Heart right ventricle (tissue), 16 donors: ENCODE results near the gene TCF4. TPM values are rescaled to one million over a fixed set of nuclear protein-coding genes. Genes with fewer than 3 reads are reported as not detected.

ENCODE experiments used
- ATAC-seq, 8 donors: fragments of 200-7000 bp; cut with Tn5 transposase; one replicate each; pipeline ENCODE4 v1.9.1; 2020; ENCODE audit warnings: mild to moderate bottlenecking in 8 of 8, moderate library complexity in 8 of 8, moderate number of reproducible peaks in 1 of 8
- DNase-seq, 2 donors: peaks; one replicate each; pipeline ENCODE4 v3.0.0-alpha.2; 2020
- H3K27ac ChIP-seq, 10 donors: fragments of 200-600 bp; sonication (generic) in 2 of 10; one replicate each; pipeline versions ENCODE4 v1.5.0 to v1.8.0; 2020 to 2022; ENCODE audit warnings: mild to moderate bottlenecking in 3 of 10
- H3K27me3 ChIP-seq, 7 donors: fragments of 200-600 bp; one replicate each; pipeline ENCODE4 v1.8.0; 2021 to 2022; ENCODE audit warnings: mild to moderate bottlenecking in 2 of 7
- H3K36me3 ChIP-seq, 9 donors: fragments of 200-600 bp; sonication (generic) in 1 of 9; one replicate each; pipeline versions ENCODE4 v1.5.0 to v1.8.0; 2020 to 2022; ENCODE audit warnings: mild to moderate bottlenecking in 2 of 9
- H3K4me1 ChIP-seq, 9 donors: fragments of 200-600 bp; sonication (generic) in 1 of 9; one replicate each; pipeline versions ENCODE4 v1.5.0 to v1.8.0; 2020 to 2022; ENCODE audit warnings: mild to moderate bottlenecking in 4 of 9
- H3K4me3 ChIP-seq, 10 donors: fragments of 200-600 bp; sonication (generic) in 2 of 10; one replicate each; pipeline versions ENCODE4 v1.5.0 to v1.8.0; 2020 to 2022; ENCODE audit warnings: mild to moderate bottlenecking in 7 of 10, moderate library complexity in 2 of 10
- H3K9me3 ChIP-seq, 11 donors: fragments of 200-600 bp in 10 of 11; sonication (generic) in 2 of 11; one replicate each; pipeline versions ENCODE4 v1.5.0 to v1.8.0; 2013 to 2022; ENCODE audit warnings: mild to moderate bottlenecking in 2 of 11, control low read depth in 1 of 11, moderate library complexity in 1 of 11
- CTCF ChIP-seq, 9 donors: fragments of 200-600 bp; sonication (generic) in 2 of 9; IDR thresholded peaks; one replicate each; pipeline versions ENCODE4 v1.5.0 to v1.8.0; 2021 to 2022; ENCODE audit warnings: antibody characterized with exemption in 9 of 9, mild to moderate bottlenecking in 5 of 9, moderate library complexity in 1 of 9
- WGBS, 2 donors: extraction: QIAGEN DNeasy Blood & Tissue Kit; methylation state at CpG; one replicate each; pipeline ENCODE4 v1.1.7; 2013; ENCODE audit warnings: inconsistent platforms in 1 of 2; 5-methylcytosine and 5-hydroxymethylcytosine counted together
- intact Hi-C, 10 donors: fragments of 100-400 bp; cut with DNase I; formaldehyde crosslinking; loops; one replicate each; pipeline versions ENCODE4 v1.11.1 to v1.14.2; 2022
- polyA plus RNA-seq, 2 donors: library from polyadenylated mRNA; stranded (reverse); fragments of 200-250 nt; gene quantifications; one replicate each; pipeline ENCODE4 v1.2.3, GENCODE V29; 2013
- total RNA-seq, 10 donors: library from RNA; stranded (reverse); fragmentation: NEBNext Ultra II Directional in 3 of 10; extraction: Animal tissue kit (Norgen Biotek cat#: 25700) in 3 of 10; gene quantifications; one replicate each; pipeline versions ENCODE4 v1.2.1 to v1.2.4, GENCODE V29; 2021 to 2023
- donor health status: Arrhythmogenic right ventricular cardiomyopathy.
- donor health status: ischemic (EF 13 %, LVEDD 7.1; RV severe dilation, severe dysfunction).
- donor health status: healthy with polysubstance abuse.
- donor health status: DM: no; HTN: yes; CAD: no.
- donor health status: DM: no; HTN: no; CAD: no.
- donor health status: ischemic (EF 25% LVEDD 6.9; RV normal size, moderate dysfunction).
- donor health status: ischemic (EF 25% LVEDD 5.7; RV mildly dilated, moderate dysfunction).
- donor health status: healthy.
- donor health status: DM: yes; HTN: yes; CAD: no.
- donor health status: Ischemic cardiomyopathy.
- donor health status: ischemic (EF 35%, LVEDD 5.7; RV mildly dilated, moderate dysfunction).
- donor health status: nonischemic (EF 11% LVEDD 7.7; RV severe dilation, severe dysfunction).
- donor health status: DM: yes; HTN: yes; CAD: no.
- donor health status: PGD.
- donor health status: ischemic (EF 29% LVEDD 5.4; RV normal size, mild dysfunction).
- donor health status: nonischemic (EF 23%, LVEDD 6.1; RV moderate dilation, normal function).

TCF4 gene
- total and polyA plus RNA-seq, 12 donors = 12.6 to 90.1 (median 65.5) TPM

- intact Hi-C loops = loop anchor here in 9 of 10 donors (1.0 to 10.0 kb wide), 19 partner anchors 71 to 991 kb away; no protein-coding TSS in a partner anchor
- Histone ChIP-seq H3K36me3 (peaks cover 0 to 21% (median 0%) of the 10 kb centered on the region in 9 donors), H3K27ac (peak overlapping the region; percentile 7 to 95 (median 87)), H3K4me3 (peak overlapping the region in 9 of 10 donors; percentile 49 to 78 (median 74)), H3K27me3 (no peaks in the 10 kb centered on the region), H3K4me1 (peaks cover 0 to 58% (median 42%) of the 10 kb centered on the region in 9 donors), H3K9me3 (no peaks in the 10 kb centered on the region)
- DNase-seq (peak in 1 of 2 donors; percentile 18), ATAC-seq (no peak)
- WGBS, 2 donors = 18 to 30% methylated on average over 11 of the region's 11 CpGs
- no peak for TF ChIP-seq CTCF (IDR thresholded peaks at IDR 0.05)
Observed at GRCh38 chr18:55585920-55586561, 2.0 kb downstream of the TCF4 start.

- intact Hi-C loops = loop anchor here in 9 of 10 donors (5.0 to 10.0 kb wide), 18 partner anchors 70 to 992 kb away; no protein-coding TSS in a partner anchor
- ATAC-seq = no peak
- Histone ChIP-seq H3K4me3 (peak overlapping the region in 9 of 10 donors; percentile 49 to 78 (median 74)), H3K27me3 (no peaks in the 10 kb centered on the region), H3K36me3 (peaks cover 0 to 21% (median 0%) of the 10 kb centered on the region in 9 donors), H3K4me1 (peaks cover 0 to 63% (median 42%) of the 10 kb centered on the region in 9 donors), H3K27ac (peak overlapping the region in 9 of 10 donors; percentile 9 to 95 (median 88)), H3K9me3 (no peaks in the 10 kb centered on the region)
- no peak for TF ChIP-seq CTCF (IDR thresholded peaks at IDR 0.05)
- DNase-seq = no peak
- WGBS, 2 donors = 18 to 20% methylated on average over 5 of the region's 5 CpGs
Observed at GRCh38 chr18:55585065-55585919, 2.7 kb downstream of the TCF4 start.

GRCh38 chr18:55584201-55584600 is 3.8 kb downstream of the TCF4 start:
- DNase-seq (no peak), ATAC-seq (no peak)
- peak overlapping the region in 3 of 10 donors; percentile 83 to 95 (median 89) for H3K27ac ChIP-seq
- TF ChIP-seq CTCF (IDR thresholded peaks at IDR 0.05) = no peak
- H3K36me3 ChIP-seq = peaks cover 0 to 21% (median 0%) of the 10 kb centered on the region in 9 donors
- H3K4me3 ChIP-seq = peak overlapping the region in 9 of 10 donors; percentile 10 to 78 (median 74)
- intact Hi-C loops = loop anchor here in 6 of 10 donors (5.0 to 10.0 kb wide), 9 partner anchors 67 to 991 kb away; no protein-coding TSS in a partner anchor
- H3K4me1 ChIP-seq = peaks cover 0 to 74% (median 46%) of the 10 kb centered on the region in 9 donors
- 21 to 28% methylated on average over 2 of the region's 2 CpGs for WGBS, 2 donors
- H3K9me3 ChIP-seq = no peaks in the 10 kb centered on the region
- no peaks in the 10 kb centered on the region for H3K27me3 ChIP-seq

- WGBS, 2 donors = 31 to 37% methylated on average over 1 of the region's 1 CpG
- intact Hi-C loops = loop anchor here in 6 of 10 donors (5.0 to 10.0 kb wide), 9 partner anchors 65 to 992 kb away; no protein-coding TSS in a partner anchor
- H3K4me1 ChIP-seq = peaks cover 0 to 93% (median 47%) of the 10 kb centered on the region in 9 donors
- peak overlapping the region in 2 of 10 donors; percentile 17 to 33 for H3K27ac ChIP-seq
- peak overlapping the region in 1 of 10 donors; percentile 1 for H3K4me3 ChIP-seq
- H3K27me3 ChIP-seq = no peaks in the 10 kb centered on the region
- H3K9me3 ChIP-seq = no peaks in the 10 kb centered on the region
- no peak for DNase-seq
- H3K36me3 ChIP-seq = peaks cover 0 to 21% (median 0%) of the 10 kb centered on the region in 9 donors
- no peak for TF ChIP-seq CTCF (IDR thresholded peaks at IDR 0.05)
- ATAC-seq = no peak
Observed at GRCh38 chr18:55582325-55582724, 5.7 kb downstream of the TCF4 start.
